Measurements from ENCODE around the gene KRTAP5-7. TPM values are rescaled to one million over a fixed set of nuclear protein-coding genes. Genes with fewer than 3 reads are reported as not detected.
"Not testable (repeated sequence)": the region's sequence is repeated elsewhere in the genome, so short reads cannot be mapped to it uniquely, and the experiment has no call there.

The KRTAP5-7 gene
- polyA plus RNA-seq (2013, experiment 1 of 2; ENCODE audit: insufficient read length) = not detected
- polyA plus RNA-seq (2013, experiment 2 of 2; ENCODE audit: insufficient read length) = not detected

- DNase-seq = not testable (repeated sequence)
Observed at GRCh38 chr11:71526796-71527575, at the start of gene KRTAP5-7. Gene KRTAP5-7 (plus strand): TSS chr11:71527267. CDS start chr11:71527301, 34 bp downstream.

- no peak for DNase-seq
Observed at GRCh38 chr11:71477641-71478527, 49.2 kb upstream of the KRTAP5-7 start.

GRCh38 chr11:71478528-71478840 lies 48.6 kb upstream of the KRTAP5-7 start:
- DNase-seq = no peak

GRCh38 chr11:71481101-71481960 lies 45.7 kb upstream of the KRTAP5-7 start:
- no peak for DNase-seq

GRCh38 chr11:71482216-71482615 lies 44.9 kb upstream of the KRTAP5-7 start:
- no peak for DNase-seq

GRCh38 chr11:71482746-71483364 lies 44.2 kb upstream of the KRTAP5-7 start:
- DNase-seq = no peak

- DNase-seq = no peak
Observed at GRCh38 chr11:71483692-71484091, 43.4 kb upstream of the KRTAP5-7 start.

GRCh38 chr11:71484248-71485062 lies 42.6 kb upstream of the KRTAP5-7 start:
- DNase-seq = no peak

- no peak for DNase-seq
Observed at GRCh38 chr11:71485063-71485399, 42.0 kb upstream of the KRTAP5-7 start.

- no peak for DNase-seq
Observed at GRCh38 chr11:71485466-71485865, 41.6 kb upstream of the KRTAP5-7 start.

GRCh38 chr11:71486320-71486719 lies 40.7 kb upstream of the KRTAP5-7 start:
- DNase-seq = no peak

GRCh38 chr11:71488681-71489270 lies 38.3 kb upstream of the KRTAP5-7 start:
- no peak for DNase-seq

- DNase-seq = peak; percentile 5
Observed at GRCh38 chr11:71489311-71490043, 37.6 kb upstream of the KRTAP5-7 start.

GRCh38 chr11:71490044-71490730 lies 36.9 kb upstream of the KRTAP5-7 start:
- DNase-seq = no peak

GRCh38 chr11:71490731-71491390 lies 36.2 kb upstream of the KRTAP5-7 start:
- no peak for DNase-seq

- no peak for DNase-seq
Observed at GRCh38 chr11:71491531-71491930, 35.5 kb upstream of the KRTAP5-7 start.

GRCh38 chr11:71491940-71492339 lies 35.1 kb upstream of the KRTAP5-7 start:
- no peak for DNase-seq

- DNase-seq = no peak
Observed at GRCh38 chr11:71495286-71496230, 31.5 kb upstream of the KRTAP5-7 start.

All from fibroblast of skin of scalp (primary cell).